Heart left ventricle (tissue), 16 donors: ENCODE measurements around the gene RBM47. TPM values are rescaled to one million over a fixed set of nuclear protein-coding genes. Genes with fewer than 3 reads are reported as not detected.

Experiments used
- ATAC-seq, 4 donors: fragments of 200-7000 bp; cut with Tn5 transposase; one replicate each; pipeline ENCODE4 v1.9.1; 2020 to 2022; ENCODE audit warnings: moderate library complexity in 4 of 4, mild to moderate bottlenecking in 3 of 4, moderate number of reproducible peaks in 1 of 4
- DNase-seq, 5 donors: peaks; one replicate each; pipeline ENCODE4 v3.0.0-alpha.2; 2020
- H3K27ac ChIP-seq, 12 donors: fragments of 200-600 bp; sonication (generic) in 4 of 12; one replicate each; pipeline versions ENCODE4 v1.5.0 to v1.8.0; 2016 to 2022; ENCODE audit warnings: mild to moderate bottlenecking in 2 of 12
- H3K27me3 ChIP-seq, 9 donors: fragments of 200-600 bp; sonication (generic) in 2 of 9; one replicate each; pipeline versions ENCODE4 v1.5.1 to v1.8.0; 2016 to 2022; ENCODE audit warnings: mild to moderate bottlenecking in 3 of 9
- H3K36me3 ChIP-seq, 9 donors: fragments of 200-600 bp; sonication (generic) in 2 of 9; one replicate each; pipeline versions ENCODE4 v1.5.0 to v1.8.0; 2018 to 2022; ENCODE audit warnings: mild to moderate bottlenecking in 2 of 9
- H3K4me1 ChIP-seq, 12 donors: fragments of 200-600 bp; sonication (generic) in 4 of 12; one replicate each; pipeline versions ENCODE4 v1.5.0 to v1.8.0; 2016 to 2022; ENCODE audit warnings: mild to moderate bottlenecking in 3 of 12
- H3K4me3 ChIP-seq, 12 donors: fragments of 200-600 bp; sonication (generic) in 4 of 12; one replicate each; pipeline versions ENCODE4 v1.5.0 to v1.8.0; 2017 to 2022; ENCODE audit warnings: mild to moderate bottlenecking in 9 of 12, moderate library complexity in 4 of 12
- H3K9me3 ChIP-seq, 12 donors: fragments of 200-600 bp; sonication (generic) in 4 of 12; one replicate each; pipeline versions ENCODE4 v1.5.0 to v1.8.0; 2016 to 2022; ENCODE audit warnings: mild to moderate bottlenecking in 1 of 12
- CTCF ChIP-seq, 12 donors: fragments of 200-600 bp; sonication (generic) in 4 of 12; IDR thresholded peaks; one replicate each; pipeline versions ENCODE4 v1.5.0 to v1.8.0; 2018 to 2022; ENCODE audit warnings: antibody characterized with exemption in 12 of 12, mild to moderate bottlenecking in 5 of 12
- POLR2A ChIP-seq, 2 donors: fragments of 450-650 bp; IDR thresholded peaks; one replicate each; pipeline ENCODE4 v1.6.1; 2017; ENCODE audit warnings: antibody characterized with exemption in 2 of 2, mild to moderate bottlenecking in 2 of 2, moderate library complexity in 2 of 2
- WGBS, 4 donors: extraction: QIAGEN DNeasy Blood & Tissue Kit in 2 of 4; methylation state at CpG; one replicate each; pipeline versions ENCODE4 v1.1.5 to v1.1.7; 2013 to 2018; 5-methylcytosine and 5-hydroxymethylcytosine counted together
- intact Hi-C, 10 donors: fragments of 100-400 bp; cut with DNase I; formaldehyde crosslinking; loops; one replicate each; pipeline versions ENCODE4 v1.11.1 to v1.14.2; 2022
- polyA plus RNA-seq, 2 donors: library from polyadenylated mRNA; stranded (reverse); fragments of 200-250 nt; gene quantifications; one replicate each; pipeline ENCODE4 v1.2.3, GENCODE V29; 2013
- total RNA-seq, 9 donors: library from RNA; depleted of rRNA in 2 of 9; stranded (reverse); fragments of >200 nt in 2 of 9; fragmentation: NEBNext Ultra II Directional in 3 of 9; extraction: Animal tissue kit (Norgen Biotek cat#: 25700) in 3 of 9; gene quantifications; one replicate each; pipeline versions ENCODE4 v1.1.0 to v1.2.4, GENCODE V29; 2016 to 2023
- donor health status: ischemic (EF 13 %, LVEDD 7.1; RV severe dilation, severe dysfunction).
- donor health status: healthy with polysubstance abuse.
- donor health status: DM: no; HTN: yes; CAD: no.
- donor health status: DM: no; HTN: no; CAD: no.
- donor health status: ischemic (EF 25% LVEDD 6.9; RV normal size, moderate dysfunction).
- donor health status: ischemic (EF 25% LVEDD 5.7; RV mildly dilated, moderate dysfunction).
- donor health status: healthy.
- donor health status: DM: yes; HTN: yes; CAD: no.
- donor health status: ischemic (EF 35%, LVEDD 5.7; RV mildly dilated, moderate dysfunction).
- donor health status: nonischemic (EF 11% LVEDD 7.7; RV severe dilation, severe dysfunction).
- donor health status: DM: yes; HTN: yes; CAD: no.
- donor health status: PGD.
- donor health status: ischemic (EF 29% LVEDD 5.4; RV normal size, mild dysfunction).
- donor health status: nonischemic (EF 23%, LVEDD 6.1; RV moderate dilation, normal function).

The RBM47 gene
- total and polyA plus RNA-seq, 11 donors, result 0.50 to 29.9 (median 3.5) TPM

DNA sequence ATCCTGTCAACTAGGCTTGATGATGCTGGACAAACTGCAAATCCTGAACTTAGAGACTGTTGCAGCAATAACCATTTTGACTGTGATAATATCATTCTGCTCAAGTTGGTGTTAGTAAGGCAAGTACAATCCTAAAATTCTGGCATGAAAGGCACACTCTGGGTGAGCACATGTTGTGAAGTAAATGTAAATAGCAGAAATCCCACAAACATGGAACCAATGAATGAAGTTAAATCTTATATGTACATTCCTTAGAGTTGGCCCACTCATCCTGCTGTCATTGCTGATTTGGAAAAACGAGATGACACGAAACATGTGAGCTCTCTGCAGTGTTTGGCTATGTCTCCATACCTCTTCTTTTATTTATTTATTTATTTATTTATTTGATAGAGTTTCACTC lies 21.0 kb downstream of the RBM47 start:
- TF ChIP-seq CTCF (IDR thresholded peaks at IDR 0.05) (no peak), POLR2A (IDR thresholded peaks at IDR 0.05) (no peak)
- intact Hi-C loops, result no loop called here
- 68 to 73% (median 71%) methylated on average over 2 of the region's 2 CpGs for WGBS, 4 donors
- H3K27me3 ChIP-seq, result peaks cover 0 to 5% (median 0%) of the 10 kb centered on the region in 9 donors
- no peak overlapping the region for H3K4me3 ChIP-seq
- ATAC-seq (no peak), DNase-seq (no peak)
- no peaks in the 10 kb centered on the region for H3K9me3 ChIP-seq
- no peak overlapping the region for H3K27ac ChIP-seq
- H3K36me3 ChIP-seq, result no peaks in the 10 kb centered on the region
- H3K4me1 ChIP-seq, result peaks cover 0 to 51% (median 0%) of the 10 kb centered on the region in 12 donors

DNA sequence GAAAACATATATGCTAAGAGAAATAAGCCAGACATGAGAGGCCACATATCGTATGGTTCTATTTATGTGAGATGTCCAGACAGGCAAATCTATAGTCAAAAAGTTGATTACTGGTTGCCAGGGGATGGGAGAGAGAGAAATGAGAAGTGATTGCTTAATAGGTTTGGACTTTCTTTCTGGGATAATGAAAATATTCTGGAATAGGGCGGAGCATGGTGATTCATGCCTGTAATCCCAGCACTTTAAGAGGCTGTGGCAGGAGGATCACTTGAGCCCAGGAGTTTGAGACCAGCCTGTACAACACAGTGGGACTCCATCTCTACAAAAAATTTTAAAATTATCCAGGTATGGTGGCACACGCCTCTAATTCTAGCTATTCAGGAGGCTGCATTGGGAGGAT lies 22.4 kb downstream of the RBM47 start:
- no peak for DNase-seq
- no peak for TF ChIP-seq POLR2A (IDR thresholded peaks at IDR 0.05)
- no peak for TF ChIP-seq CTCF (IDR thresholded peaks at IDR 0.05)
- peaks cover 0 to 5% (median 0%) of the 10 kb centered on the region in 9 donors for H3K27me3 ChIP-seq
- ATAC-seq, result no peak
- intact Hi-C loops, result no loop called here
- 87 to 90% (median 89%) methylated on average over 3 of the region's 3 CpGs for WGBS, 4 donors
- H3K4me1 ChIP-seq, result peaks cover 0 to 51% (median 0%) of the 10 kb centered on the region in 12 donors
- no peaks in the 10 kb centered on the region for H3K36me3 ChIP-seq
- H3K9me3 ChIP-seq, result no peaks in the 10 kb centered on the region
- H3K27ac ChIP-seq, result no peak overlapping the region
- H3K4me3 ChIP-seq, result no peak overlapping the region

DNA sequence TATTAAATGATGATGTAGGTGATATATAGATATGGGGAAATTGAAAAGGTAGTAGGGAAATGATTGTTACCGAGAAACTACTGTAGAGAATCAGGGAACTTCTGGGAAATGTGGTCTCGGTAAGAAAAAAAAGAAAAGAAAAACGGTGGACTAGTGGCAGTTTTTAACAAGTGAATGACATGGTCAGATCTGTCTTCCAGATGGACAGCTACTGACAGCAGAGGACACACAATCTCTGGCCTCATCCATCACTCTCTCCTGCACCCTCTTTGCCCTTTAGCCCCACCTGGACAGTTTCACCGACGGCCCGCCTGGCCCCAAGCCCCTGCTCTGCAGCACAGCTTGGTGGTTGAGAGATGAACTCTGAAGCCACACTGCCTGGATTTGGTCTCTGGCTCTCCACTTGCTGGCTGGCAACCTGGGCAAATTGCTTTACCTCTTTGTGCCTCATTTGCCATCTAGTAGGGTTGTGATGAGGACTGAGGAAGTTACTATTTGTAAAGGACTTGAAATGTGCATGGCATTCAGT lies 23.4 kb downstream of the RBM47 start:
- Histone ChIP-seq H3K9me3 (no peaks in the 10 kb centered on the region), H3K36me3 (no peaks in the 10 kb centered on the region), H3K27ac (no peak overlapping the region), H3K27me3 (peaks cover 0 to 5% (median 0%) of the 10 kb centered on the region in 9 donors), H3K4me3 (no peak overlapping the region), H3K4me1 (peaks cover 0 to 53% (median 0%) of the 10 kb centered on the region in 12 donors)
- no peak for TF ChIP-seq POLR2A (IDR thresholded peaks at IDR 0.05)
- no peak for TF ChIP-seq CTCF (IDR thresholded peaks at IDR 0.05)
- DNase-seq (no peak), ATAC-seq (no peak)
- intact Hi-C loops, result no loop called here
- 47 to 57% (median 51%) methylated on average over 6 of the region's 6 CpGs for WGBS, 4 donors

GRCh38 chr4:40603281-40603680 lies 26.4 kb downstream of the RBM47 start:
- Histone ChIP-seq H3K4me1 (peaks cover 0 to 39% (median 0%) of the 10 kb centered on the region in 12 donors), H3K27ac (peak overlapping the region in 1 of 12 donors; percentile 93), H3K9me3 (no peaks in the 10 kb centered on the region), H3K36me3 (no peaks in the 10 kb centered on the region), H3K27me3 (no peaks in the 10 kb centered on the region), H3K4me3 (no peak overlapping the region)
- ATAC-seq, result no peak
- no peak for DNase-seq
- intact Hi-C loops, result no loop called here
- no peak for TF ChIP-seq CTCF (IDR thresholded peaks at IDR 0.05)
- no peak for TF ChIP-seq POLR2A (IDR thresholded peaks at IDR 0.05)
